H1 (cell line): Measurements from ENCODE around the gene CDHR2. TPM values are rescaled to one million over a fixed set of nuclear protein-coding genes. Genes with fewer than 3 reads are reported as not detected.

Source experiments
- CTCF ChIA-PET: fragments of 300-600 bp; sonication (Branson Sonifier 250); formaldehyde crosslinking; loops from one replicate; lab custom pipeline; 2021; ENCODE audit not compliant: partially characterized antibody; lab: Charles Lee
- POLR2A ChIA-PET: fragments of 300-600 bp; sonication (Branson Sonifier 250); formaldehyde crosslinking; loops from one replicate; lab custom pipeline; 2021; ENCODE audit warnings: inconsistent platforms; ENCODE audit not compliant: partially characterized antibody; lab: Charles Lee
- DNase-seq, 2 experiments: peaks; one replicate each; pipeline versions ENCODE4 v3.0.0 to v3.0.0-alpha.2; 2010 to 2022; ENCODE audit warnings: low spot score in 2 of 2, low read depth in 1 of 2, mixed read lengths in 1 of 2
- FAIRE-seq: peaks from 2 replicates; lab custom pipeline; 2011; peaks lifted over from hg19 to GRCh38; lab: Jason Lieb, UNC
- H2AFZ ChIP-seq: 2 replicates; pipeline ENCODE4 v1.8.1; 2012; ENCODE audit warnings: low read length, inconsistent platforms
- H2AK5ac ChIP-seq: 2 replicates; pipeline ENCODE4 v1.6.1; 2013; ENCODE audit warnings: low read depth, low read length
- H2BK120ac ChIP-seq: replicated peaks from 2 replicates; pipeline ENCODE3; 2013; ENCODE audit warnings: low read depth, low read length, inconsistent platforms
- H2BK12ac ChIP-seq: 2 replicates; pipeline ENCODE4 v1.6.1; 2013; ENCODE audit warnings: low read depth, low read length
- H2BK15ac ChIP-seq: 2 replicates; pipeline ENCODE4 v1.6.1; 2013; ENCODE audit warnings: low read length
- H2BK20ac ChIP-seq: 2 replicates; pipeline ENCODE4 v1.6.1; 2013; ENCODE audit warnings: low read length
- H2BK5ac ChIP-seq: 2 replicates; pipeline ENCODE4 v1.6.1; 2013; ENCODE audit warnings: low read depth, low read length
- H3K14ac ChIP-seq: 2 replicates; pipeline ENCODE4 v1.6.1; 2013; ENCODE audit warnings: inconsistent platforms; ENCODE audit not compliant: insufficient read length
- H3K18ac ChIP-seq: 2 replicates; pipeline ENCODE4 v1.6.1; 2013; ENCODE audit warnings: low read length; ENCODE audit errors: extremely low read depth
- H3K23ac ChIP-seq: 2 replicates; pipeline ENCODE4 v1.6.1; 2013; ENCODE audit warnings: inconsistent platforms; ENCODE audit not compliant: insufficient read length
- H3K23me2 ChIP-seq: 2 replicates; pipeline ENCODE4 v1.6.1; 2013; ENCODE audit warnings: low read depth, low read length
- H3K27ac ChIP-seq: 2 replicates; pipeline ENCODE4 v1.6.1; 2011; ENCODE audit warnings: low read depth, low read length, inconsistent platforms
- H3K27me3 ChIP-seq, 4 experiments: replicated peaks in 1 of 4; 1 replicate in 1 of 4; 2 replicates in 3 of 4; pipeline versions ENCODE4 v1.6.1 to v1.8.1; 2011 to 2013; ENCODE audit warnings: low read length in 3 of 4, mild to moderate bottlenecking in 3 of 4, inconsistent platforms in 2 of 4, mixed read lengths in 2 of 4, moderate library complexity in 1 of 4; ENCODE audit not compliant: control insufficient read depth in 3 of 4, insufficient read depth in 3 of 4; ENCODE audit errors: extremely low read depth in 1 of 4
- H3K36me3 ChIP-seq, 4 experiments: 2 replicates each; pipeline versions ENCODE4 v1.6.1 to v1.8.1; 2011 to 2013; ENCODE audit warnings: mild to moderate bottlenecking in 4 of 4, low read length in 3 of 4, moderate library complexity in 2 of 4, control low read depth in 1 of 4, inconsistent platforms in 1 of 4; ENCODE audit not compliant: insufficient read depth in 4 of 4, control insufficient read depth in 2 of 4
- H3K4ac ChIP-seq: replicated peaks from 2 replicates; pipeline ENCODE3; 2013; ENCODE audit warnings: low read length, low read depth, mixed read lengths, inconsistent platforms; ENCODE audit not compliant: insufficient read length
- H3K4me1 ChIP-seq, 4 experiments: replicated peaks in 1 of 4; 1 replicate in 1 of 4; 2 replicates in 3 of 4; pipeline versions ENCODE4 v1.6.1 to v1.8.1; 2011 to 2013; ENCODE audit warnings: low read length in 3 of 4, inconsistent platforms in 2 of 4, mixed read lengths in 1 of 4; ENCODE audit not compliant: insufficient read depth in 4 of 4, control insufficient read depth in 3 of 4
- H3K4me2 ChIP-seq, 2 experiments: 2 replicates each; pipeline versions ENCODE4 v1.6.1 to v1.8.1; 2011 to 2013; ENCODE audit warnings: low read depth in 2 of 2, low read length in 2 of 2, control low read depth in 1 of 2, inconsistent platforms in 1 of 2, mild to moderate bottlenecking in 1 of 2; ENCODE audit not compliant: insufficient read depth in 1 of 2
- H3K4me3 ChIP-seq, 4 experiments: fragments of 200-600, 300-600 bp in 1 of 4; sonication (generic), shearing (Covaris generic), sonication (Bioruptor Twin) in 1 of 4; 2 replicates each; pipeline versions ENCODE4 v1.5.1 to v1.8.1; 2011 to 2016; ENCODE audit warnings: low read length in 4 of 4, low read depth in 3 of 4, control low read depth in 2 of 4, inconsistent platforms in 2 of 4, mild to moderate bottlenecking in 2 of 4, mixed read lengths in 1 of 4, moderate library complexity in 1 of 4; ENCODE audit not compliant: insufficient read depth in 2 of 4; ENCODE audit errors: extremely low read depth in 1 of 4
- H3K56ac ChIP-seq: replicated peaks from 2 replicates; pipeline ENCODE3; 2013; ENCODE audit warnings: low read depth, mild to moderate bottlenecking, mixed read lengths, low read length, inconsistent platforms; ENCODE audit not compliant: insufficient read length
- H3K79me1 ChIP-seq: 2 replicates; pipeline ENCODE4 v1.6.1; 2013; ENCODE audit warnings: low read depth, low read length, control low read depth
- H3K79me2 ChIP-seq, 2 experiments: 2 replicates each; pipeline versions ENCODE4 v1.6.1 to v1.8.1; 2012 to 2013; ENCODE audit warnings: low read length in 2 of 2, mild to moderate bottlenecking in 2 of 2, inconsistent platforms in 1 of 2; ENCODE audit not compliant: insufficient read depth in 2 of 2, control insufficient read depth in 1 of 2
- H3K9ac ChIP-seq, 4 experiments: replicated peaks in 1 of 4; 1 replicate in 1 of 4; 2 replicates in 3 of 4; pipeline versions ENCODE4 v1.6.1 to v1.8.1; 2011 to 2013; ENCODE audit warnings: low read depth in 3 of 4, low read length in 3 of 4, control low read depth in 2 of 4, mild to moderate bottlenecking in 2 of 4, moderate library complexity in 2 of 4, inconsistent platforms in 1 of 4; ENCODE audit errors: extremely low read depth in 1 of 4
- H3K9me3 ChIP-seq, 2 experiments: 2 replicates each; pipeline versions ENCODE4 v1.6.1 to v1.8.1; 2012 to 2013; ENCODE audit warnings: mild to moderate bottlenecking in 2 of 2, moderate library complexity in 2 of 2, control low read depth in 1 of 2, inconsistent platforms in 1 of 2, low read depth in 1 of 2, low read length in 1 of 2, mixed read lengths in 1 of 2; ENCODE audit not compliant: insufficient read depth in 2 of 2
- H4K20me1 ChIP-seq, 2 experiments: replicated peaks in 1 of 2; 2 replicates each; pipeline versions ENCODE3 to v1.8.1; 2011 to 2013; ENCODE audit warnings: inconsistent platforms in 2 of 2, low read length in 2 of 2, mild to moderate bottlenecking in 1 of 2; ENCODE audit not compliant: insufficient read depth in 2 of 2, control insufficient read depth in 1 of 2
- H4K5ac ChIP-seq: 2 replicates; pipeline ENCODE4 v1.6.1; 2013; ENCODE audit warnings: low read length, low read depth, mixed read lengths, inconsistent platforms; ENCODE audit not compliant: insufficient read length
- H4K8ac ChIP-seq: 2 replicates; pipeline ENCODE4 v1.8.0; 2013; ENCODE audit warnings: mild to moderate bottlenecking, moderate library complexity, low read length, inconsistent platforms; ENCODE audit not compliant: insufficient read depth; ENCODE audit errors: extremely low read depth
- H4K91ac ChIP-seq: replicated peaks from 2 replicates; pipeline ENCODE3; 2013; ENCODE audit warnings: low read length, mixed read lengths, inconsistent platforms; ENCODE audit not compliant: insufficient read length
- BRCA1 ChIP-seq: IDR thresholded peaks from 2 replicates; pipeline ENCODE4 v1.6.1; 2012; ENCODE audit warnings: low read depth, low read length, improper control_type of control experiment
- CBX5 ChIP-seq: fragments of 300-800, 300-1000 bp; sonication (generic); IDR thresholded peaks from 2 replicates; pipeline ENCODE4 v1.7.1; 2016; ENCODE audit warnings: antibody characterized with exemption, low read length, low read depth
- CBX8 ChIP-seq: fragments of 300-800, 300-1000 bp; sonication (generic); IDR thresholded peaks from 2 replicates; pipeline ENCODE4 v1.7.1; 2016; ENCODE audit warnings: low read depth, low read length, borderline replicate concordance
- CTBP2 ChIP-seq: IDR thresholded peaks from 2 replicates; pipeline ENCODE4 v1.7.0; 2011; ENCODE audit warnings: borderline replicate concordance, mild to moderate bottlenecking, moderate library complexity, mixed read lengths, low read length; ENCODE audit not compliant: insufficient read depth, insufficient read length
- FOSL1 ChIP-seq: IDR thresholded peaks from 2 replicates; pipeline ENCODE4 v1.6.1; 2011; ENCODE audit warnings: mild to moderate bottlenecking, low read depth, low read length, moderate library complexity; ENCODE audit not compliant: insufficient read depth
- JUND ChIP-seq: IDR thresholded peaks from 2 replicates; pipeline ENCODE4 v1.6.1; 2011; ENCODE audit warnings: mild to moderate bottlenecking, improper control_type of control experiment, low read length
- KDM1A ChIP-seq: fragments of 200-600, 300-600 bp; sonication (generic); IDR thresholded peaks from 2 replicates; pipeline ENCODE4 v1.7.1; 2016; ENCODE audit warnings: mild to moderate bottlenecking, low read length, borderline replicate concordance
- KDM4A ChIP-seq: IDR thresholded peaks from one replicate; pipeline ENCODE4 v1.7.1; 2012; ENCODE audit warnings: low read depth, mild to moderate bottlenecking, moderate library complexity, low read length, inconsistent platforms; ENCODE audit not compliant: severe bottlenecking
- POLR2AphosphoS5 ChIP-seq: IDR thresholded peaks from 2 replicates; pipeline ENCODE4 v1.6.1; 2011; ENCODE audit warnings: low read depth, low read length
- SP2 ChIP-seq: IDR thresholded peaks from 2 replicates; pipeline ENCODE4 v1.6.1; 2012; ENCODE audit warnings: mild to moderate bottlenecking, low read length, inconsistent platforms
- SRF ChIP-seq: IDR thresholded peaks from 2 replicates; pipeline ENCODE4 v1.6.1; 2011; ENCODE audit warnings: mild to moderate bottlenecking, low read depth, low read length, moderate library complexity
- USF2 ChIP-seq: IDR thresholded peaks from 2 replicates; pipeline ENCODE4 v1.6.1; 2011; ENCODE audit warnings: low read length, improper control_type of control experiment
- WGBS, 2 experiments: shearing (Covaris generic) in 1 of 2; methylation state at CpG; one replicate each; pipeline versions ENCODE4 v1.1.6 to v1.1.7; 2013 to 2015; ENCODE audit warnings: low lambda C conversion rate in 2 of 2, mixed read lengths in 2 of 2, inconsistent platforms in 1 of 2, low coverage in 1 of 2, missing lambda C conversion rate in 1 of 2; ENCODE audit not compliant: insufficient replicate concordance in 2 of 2, insufficient coverage in 1 of 2, insufficient read length in 1 of 2; ENCODE audit errors: extremely low coverage in 1 of 2, missing lambda C conversion rate in 1 of 2; 5-methylcytosine and 5-hydroxymethylcytosine counted together
- polyA plus RNA-seq, 7 experiments: library from polyadenylated mRNA; depleted of rRNA in 3 of 7; stranded (reverse) in 5 of 7; unstranded in 2 of 7; fragments of >200 nt in 5 of 7; fragments of 200-250 nt in 2 of 7; gene quantifications; 1 replicate in 5 of 7; 2 replicates in 1 of 7; 4 replicates in 1 of 7; pipeline versions ENCODE4 v1.2.1 to v1.2.3, GENCODE V29; 2011 to 2013; ENCODE audit warnings: missing spikeins in 2 of 7, mixed read lengths in 2 of 7
- total RNA-seq: library from RNA; stranded (reverse); fragmentation: NEBNext Ultra II Directional; extraction: Animal tissue kit (Norgen Biotek cat#: 25700); gene quantifications from 2 replicates; pipeline ENCODE4 v1.2.1, GENCODE V29; 2021

Gene CDHR2
- total and polyA plus RNA-seq, 2 of the 8 experiments (the other 6 are each of a cell fraction or from before 2014, with no cell fraction given): 0.02 to 0.43 TPM

GRCh38 chr5:176640616-176641015 lies 91.5 kb downstream of the CDHR2 start:
- peaks cover 0 to 21% (median 13%) of the 10 kb centered on the region in 4 experiments; a peak in 6 of 7 replicates for H3K4me1 ChIP-seq
- H3K4me2 ChIP-seq: no peak overlapping the region
- no peak overlapping the region for H3K56ac ChIP-seq
- ChIA-PET CTCF (interaction anchor here (2.7 to 2.9 kb wide), 2 partner anchors 17 to 67 kb away, joined by 10 read pairs; no protein-coding TSS in a partner anchor), POLR2A (interaction anchor here (1.0 to 1.7 kb wide), 2 partner anchors 10 kb away, joined by 4 read pairs; partner anchors contain the start of genes EIF4E1B and SNCB)
- H3K27me3 ChIP-seq: no peaks in the 10 kb centered on the region
- 85% methylated on average over 4 of the region's 4 CpGs; no CpG with 5 or more reads in 1 of the 2 experiments for WGBS, 2 experiments
- no peak overlapping the region for H3K27ac ChIP-seq
- DNase-seq (no peak), FAIRE-seq (no peak)
- H2BK5ac ChIP-seq: no peak overlapping the region
- no peaks in the 10 kb centered on the region for H3K36me3 ChIP-seq
- no peak overlapping the region for H3K14ac ChIP-seq
- no peak overlapping the region for H4K8ac ChIP-seq
- no peak overlapping the region for H2AK5ac ChIP-seq
- H3K9ac ChIP-seq: no peak overlapping the region
- H4K5ac ChIP-seq: no peak overlapping the region
- H3K23me2 ChIP-seq: no peaks in the 10 kb centered on the region
- H4K91ac ChIP-seq: no peak overlapping the region
- H3K79me2 ChIP-seq: no peaks in the 10 kb centered on the region
- no peak overlapping the region for H2BK12ac ChIP-seq
- no peak overlapping the region for H3K23ac ChIP-seq
- H2BK120ac ChIP-seq: no peak overlapping the region
- H3K4ac ChIP-seq: no peak overlapping the region
- H2BK15ac ChIP-seq: no peak overlapping the region
- no peak overlapping the region for H3K4me3 ChIP-seq
- no peak overlapping the region for H2BK20ac ChIP-seq
- H2AFZ ChIP-seq: no peak overlapping the region
- no peaks in the 10 kb centered on the region for H3K79me1 ChIP-seq
- H4K20me1 ChIP-seq: no peaks in the 10 kb centered on the region
- H3K9me3 ChIP-seq: no peaks in the 10 kb centered on the region
- H3K18ac ChIP-seq: no peak overlapping the region
- TF ChIP-seq USF2 (no peak), POLR2AphosphoS5 (no peak), CTBP2 (no peak), JUND (no peak), FOSL1 (no peak), CBX5 (no peak), KDM1A (no peak), CBX8 (no peak), SRF (no peak), SP2 (no peak), KDM4A (no peak), BRCA1 (no peak)
